Stimulated activated CD8-positive, alpha-beta memory T cell treated with anti-CD3 and anti-CD28 coated beads, Interleukin-12 subunit alpha, Interleukin-12 subunit beta, amount 100 ng/mL, for 4 hours (primary cell): ENCODE results near the gene KBTBD7.
"Not testable (repeated sequence)": the region's sequence is repeated elsewhere in the genome, so short reads cannot be mapped to it uniquely, and the experiment has no call there.

ENCODE experiments used
- DNase-seq: peaks from one replicate; pipeline ENCODE4 v3.0.0-alpha.2; 2020; ENCODE audit warnings: low read depth

The KBTBD7 gene

DNA sequence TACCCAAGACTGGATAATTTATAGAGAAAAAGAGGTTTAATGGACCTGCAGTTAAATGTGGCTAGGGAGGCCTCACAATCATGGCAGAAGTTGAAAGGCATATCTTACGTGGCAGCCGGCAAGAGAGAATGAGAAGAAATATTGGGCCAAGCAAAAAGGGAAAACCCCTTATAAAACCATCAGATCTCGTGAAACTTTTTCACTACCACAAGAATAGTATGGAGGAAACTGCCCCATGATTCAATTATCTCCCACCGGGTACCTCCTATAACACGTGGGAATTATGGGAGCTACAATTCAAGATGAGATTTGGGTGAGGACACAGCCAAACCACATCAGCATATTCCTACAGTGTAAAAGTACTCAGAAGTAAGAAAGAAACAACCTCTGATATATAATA, 4.7 kb upstream of the KBTBD7 start:
- DNase-seq = no peak

DNA sequence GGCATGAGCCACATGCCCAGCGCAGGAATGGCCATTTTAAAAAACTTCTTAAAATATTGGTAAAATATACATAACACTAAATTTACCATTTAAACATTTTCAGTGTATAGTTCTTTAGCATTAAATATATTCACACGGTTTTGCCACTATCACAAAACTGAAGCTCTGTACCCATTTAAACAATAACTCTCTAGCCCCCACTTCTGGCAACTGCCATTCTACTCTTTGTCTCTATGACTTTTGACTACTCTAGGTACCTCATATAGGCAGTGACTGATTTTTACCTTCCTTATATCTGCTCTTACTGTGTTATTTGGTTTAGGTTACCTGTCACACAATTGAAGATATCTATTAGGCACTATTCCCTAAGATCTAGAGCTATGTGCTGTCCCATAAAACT, 2.3 kb upstream of the KBTBD7 start:
- DNase-seq = no peak

DNA sequence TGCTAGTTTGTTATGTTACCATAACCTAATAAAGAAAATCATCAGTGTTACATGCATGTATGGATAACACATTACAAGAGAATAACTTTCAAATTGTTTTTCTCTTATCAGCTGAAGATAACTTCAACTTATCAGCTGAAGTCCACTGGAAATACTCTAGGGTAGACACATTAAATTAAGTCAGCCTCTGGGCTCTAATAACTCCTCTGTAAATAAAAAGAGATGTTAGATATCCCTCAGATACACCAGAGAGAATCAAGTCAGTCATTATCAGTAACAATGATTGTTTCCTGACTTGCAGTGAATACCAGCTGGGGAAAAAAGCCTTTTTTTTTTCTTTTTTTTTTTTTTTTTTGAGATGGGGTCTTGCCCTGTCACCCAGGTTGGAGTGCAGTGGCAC, 1.6 kb upstream of the KBTBD7 start:
- DNase-seq = no peak

GRCh38 chr13:41193469-41193868, 900 bp downstream of the KBTBD7 start:
- no peak for DNase-seq

DNA sequence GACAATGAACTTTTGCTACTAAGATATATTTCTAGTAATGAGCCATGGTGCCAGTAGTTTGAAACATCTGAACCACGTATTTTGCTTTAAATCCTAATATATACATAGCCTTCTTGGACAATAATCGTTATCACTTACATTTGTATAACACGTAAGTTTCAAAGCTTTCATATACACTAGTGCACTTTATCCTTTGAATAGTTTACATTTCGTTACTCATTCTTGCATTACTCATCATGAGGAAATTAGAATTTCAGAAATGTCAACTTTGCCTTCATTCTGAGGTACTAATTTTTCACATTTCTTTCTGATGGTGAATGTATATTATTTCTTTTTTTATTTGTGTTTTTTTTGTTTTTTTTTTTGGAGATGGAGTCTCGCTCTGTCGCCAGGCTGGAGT, 5.8 kb downstream of the KBTBD7 start:
- no peak for DNase-seq

- no peak for DNase-seq
These were observed 7.9 kb downstream of the KBTBD7 start for GRCh38 chr13:41186481-41186880.

DNA sequence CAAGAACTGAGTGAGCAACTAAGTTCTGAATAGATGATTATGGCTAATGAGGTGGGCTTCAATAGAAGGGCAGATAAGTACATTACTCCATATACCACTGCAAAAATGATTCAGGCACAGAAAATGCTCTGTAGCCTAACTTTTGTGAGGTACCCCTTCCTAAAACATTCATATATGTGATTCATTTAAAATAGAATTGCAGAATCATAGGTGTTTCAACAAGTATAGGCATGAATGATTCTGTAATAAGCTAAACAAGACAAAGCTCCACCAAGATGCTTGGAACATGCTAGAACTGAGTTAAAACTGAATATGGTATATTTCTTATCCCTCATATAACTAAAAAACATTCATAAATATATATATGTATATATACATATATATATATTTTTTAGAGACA, 12.1 kb downstream of the KBTBD7 start:
- no peak for DNase-seq

DNA sequence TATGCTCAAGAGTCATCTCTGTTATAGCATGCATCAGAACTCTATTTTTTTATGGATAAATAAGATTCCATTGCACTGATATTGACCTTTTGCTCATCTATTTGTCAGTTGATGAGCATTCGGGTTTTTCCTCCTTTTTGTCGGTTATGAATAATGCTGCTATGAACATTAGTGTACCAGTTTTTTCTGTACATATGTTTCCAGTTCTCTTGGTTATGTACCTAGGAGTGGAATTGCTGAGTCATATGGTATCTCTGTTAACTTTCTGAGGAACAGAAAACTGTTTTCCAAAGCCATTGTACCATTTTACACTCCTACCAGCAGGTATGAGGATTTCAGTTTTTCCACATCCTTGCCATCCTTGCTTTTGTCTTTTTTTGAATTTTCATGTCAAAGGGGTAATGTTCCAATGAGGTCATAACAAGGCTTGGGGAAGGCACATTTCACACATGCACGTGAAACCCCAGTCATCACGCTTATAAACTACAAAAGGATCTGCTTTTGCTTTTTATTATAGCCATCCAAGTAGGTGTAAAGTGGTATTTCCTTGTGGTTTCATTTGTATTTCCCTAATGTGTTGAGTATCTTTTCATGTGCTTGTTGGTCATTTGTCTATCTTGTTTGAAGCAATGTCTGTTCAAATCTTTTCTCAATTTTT, 14.6 kb downstream of the KBTBD7 start:
- DNase-seq = no peak

DNA sequence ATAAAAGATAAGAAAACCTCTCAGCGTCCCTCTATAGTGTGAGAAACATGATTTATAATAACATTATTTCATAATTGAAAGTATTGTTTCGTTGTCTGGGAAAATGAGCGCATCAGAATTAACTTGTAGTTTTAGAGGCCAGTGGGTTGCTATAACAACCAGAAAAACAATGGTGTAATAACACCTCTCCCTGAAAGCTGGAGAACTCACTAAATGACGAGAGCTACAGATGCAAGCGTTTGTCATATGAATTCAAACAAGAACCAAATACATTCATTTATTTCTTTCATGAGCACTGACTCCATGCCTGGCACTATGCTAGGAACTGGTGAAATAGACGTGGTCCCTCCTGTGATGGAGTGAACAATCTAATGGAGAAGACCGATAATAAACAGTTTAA, 16.3 kb downstream of the KBTBD7 start:
- DNase-seq = no peak

GRCh38 chr13:41177616-41178015, 16.8 kb downstream of the KBTBD7 start:
- no peak for DNase-seq

GRCh38 chr13:41175576-41175975, 18.8 kb downstream of the KBTBD7 start:
- DNase-seq = not testable (repeated sequence)

GRCh38 chr13:41162151-41162550, 32.2 kb downstream of the KBTBD7 start:
- DNase-seq = no peak

DNA sequence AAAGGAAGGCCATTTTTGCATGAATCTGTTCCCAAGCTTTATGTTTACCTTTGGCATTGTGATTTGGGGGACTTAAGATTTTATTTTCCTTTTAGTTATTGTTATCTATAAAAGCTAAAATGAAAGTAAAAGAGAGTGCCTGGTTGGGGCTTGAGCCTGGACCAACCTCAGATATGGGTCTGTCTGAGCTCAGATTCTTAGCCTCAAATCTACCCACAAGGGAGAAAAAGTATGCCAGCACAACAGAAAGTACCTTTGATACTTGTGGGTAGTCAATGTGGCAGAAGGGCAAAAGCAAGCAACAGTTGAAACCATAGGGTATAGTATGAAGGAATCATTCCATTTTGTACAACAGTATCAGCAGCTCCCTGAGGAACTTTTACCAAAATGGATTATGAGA, 35.2 kb downstream of the KBTBD7 start:
- no peak for DNase-seq

DNA sequence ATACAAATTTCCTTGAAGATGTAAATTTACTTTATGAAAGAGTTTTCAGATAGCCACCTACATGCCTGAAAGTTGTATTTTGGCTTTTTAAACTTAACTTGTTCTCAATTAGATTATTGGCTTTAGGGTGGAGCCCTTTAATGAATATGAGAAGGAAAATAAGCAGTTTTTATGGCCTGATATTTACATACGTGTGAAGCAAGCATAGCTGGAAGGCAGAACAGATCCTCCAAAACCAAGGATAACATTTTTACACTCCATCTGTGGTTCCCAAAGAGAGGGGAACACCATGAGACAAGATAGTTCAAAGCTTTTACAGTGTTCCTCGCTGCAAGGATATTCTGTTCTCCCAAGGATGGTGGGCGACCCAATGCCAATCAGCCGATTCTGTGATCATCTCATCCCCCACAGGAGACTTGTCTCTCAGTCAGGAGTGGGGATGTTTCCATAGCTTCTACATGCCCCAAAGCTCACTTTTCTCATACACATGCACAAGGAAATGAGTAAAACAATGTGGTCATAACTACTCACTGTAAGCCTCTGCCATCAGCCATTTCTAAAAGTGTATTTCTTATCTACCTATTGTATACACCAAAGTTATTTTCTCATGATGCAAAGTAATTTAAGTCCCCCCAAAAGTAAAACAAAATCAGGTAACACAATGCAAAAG, 37.2 kb downstream of the KBTBD7 start:
- no peak for DNase-seq

- DNase-seq = no peak
These were observed 37.7 kb downstream of the KBTBD7 start for GRCh38 chr13:41156620-41157019.

- DNase-seq = no peak
These were observed 40.3 kb downstream of the KBTBD7 start for GRCh38 chr13:41154042-41154441.

GRCh38 chr13:41152005-41152404, 42.4 kb downstream of the KBTBD7 start:
- DNase-seq = no peak

DNA sequence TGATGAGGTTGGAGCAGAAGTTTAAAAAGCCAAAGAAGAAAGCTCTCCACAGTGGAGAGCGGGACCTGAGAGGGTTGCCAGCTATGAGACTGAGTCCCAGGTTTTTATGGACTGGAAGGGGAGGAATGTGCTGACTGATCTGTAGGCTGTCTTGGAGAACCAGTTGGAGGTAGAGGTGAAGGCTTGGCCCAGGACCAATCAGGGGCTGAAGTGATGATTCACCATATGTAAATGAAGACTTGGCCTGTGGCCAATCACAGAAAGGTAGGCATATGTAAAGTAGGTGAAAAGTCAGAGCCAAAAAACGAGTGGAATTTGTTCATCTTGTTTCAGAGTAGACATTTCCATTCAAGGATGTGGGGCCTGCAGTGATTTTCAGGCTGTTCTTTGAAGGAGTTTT, 44.3 kb downstream of the KBTBD7 start:
- no peak for DNase-seq

DNA sequence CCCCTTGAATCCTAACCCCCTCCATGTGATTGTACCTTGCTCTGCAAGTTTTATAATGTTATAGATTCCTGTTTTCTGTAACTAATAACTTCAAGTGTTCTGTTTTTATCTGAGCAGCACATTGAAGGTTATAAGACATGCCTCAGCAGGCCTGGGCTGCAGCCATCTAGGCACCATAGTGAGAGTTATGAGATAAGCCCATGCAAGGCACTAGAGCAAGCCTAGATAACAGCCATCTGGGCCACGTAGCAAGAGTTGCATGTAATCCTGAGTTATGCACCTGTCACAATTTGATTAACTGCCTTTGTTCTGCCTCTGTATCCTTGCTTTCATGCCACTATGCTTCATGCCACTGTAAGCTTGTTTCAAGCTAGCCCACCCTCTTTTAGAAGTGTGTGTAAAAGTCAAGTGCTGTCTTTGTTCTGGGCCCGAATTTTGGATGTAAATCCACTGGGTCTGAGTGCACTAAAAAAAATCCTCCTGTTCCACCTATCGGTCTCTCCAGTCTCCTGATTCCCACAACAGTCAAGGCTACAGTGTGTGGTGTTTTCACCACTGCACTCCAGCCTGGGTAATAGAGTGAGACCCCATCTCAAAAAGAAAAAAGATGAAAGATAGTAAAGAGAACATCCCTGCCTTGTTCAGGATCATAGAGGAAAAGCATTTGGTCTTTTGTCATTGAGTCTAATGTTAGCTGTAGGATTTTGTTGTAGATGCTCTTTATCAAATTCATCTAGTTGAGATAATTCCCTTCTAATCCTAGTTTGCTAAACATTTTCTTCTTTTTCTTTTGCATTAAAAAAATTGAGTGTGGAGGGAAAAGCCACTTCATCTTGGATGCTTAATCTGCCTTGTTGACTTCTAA, 45.7 kb downstream of the KBTBD7 start:
- DNase-seq = no peak

GRCh38 chr13:41145136-41145908, 49.0 kb downstream of the KBTBD7 start:
- no peak for DNase-seq

DNA sequence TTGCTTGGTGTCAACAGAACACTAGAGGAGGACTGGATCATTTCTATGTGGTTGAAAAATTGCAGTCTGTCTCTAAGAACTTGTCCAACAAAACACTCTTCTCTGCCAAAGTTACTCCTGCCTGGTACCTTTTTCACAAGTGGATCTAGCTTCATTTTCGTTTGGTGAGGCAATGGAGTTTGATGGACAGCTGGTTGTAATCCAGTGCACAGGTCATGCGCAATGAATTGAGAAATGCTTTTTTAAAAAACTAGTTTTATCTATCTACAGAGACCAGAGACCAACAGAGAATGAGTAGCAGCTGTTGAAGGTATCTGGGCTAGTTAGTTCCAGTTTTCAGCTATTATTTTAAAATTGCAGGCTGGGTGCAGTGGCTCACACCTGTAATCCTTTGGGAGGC, 49.8 kb downstream of the KBTBD7 start:
- DNase-seq = no peak
